ENCODE measurements around the gene PPL.
A peak's percentile ranks its signal among the peaks of the same experiment; 100 is the strongest.
"Not testable (repeated sequence)": the region's sequence is repeated elsewhere in the genome, so short reads cannot be mapped to it uniquely, and the experiment has no call there.

The PPL gene

GRCh38 chr16:4957720-4958509, 21.0 kb upstream of the PPL start, which contains the start of gene SEC14L5:
Gene SEC14L5 (plus strand): TSS chr16:4958330. CDS start chr16:4959324, 994 bp downstream.
- DNase-seq = peak; percentile 88

- no peak for DNase-seq
These were observed 20.4 kb upstream of the PPL start for GRCh38 chr16:4957420-4957719.

DNA sequence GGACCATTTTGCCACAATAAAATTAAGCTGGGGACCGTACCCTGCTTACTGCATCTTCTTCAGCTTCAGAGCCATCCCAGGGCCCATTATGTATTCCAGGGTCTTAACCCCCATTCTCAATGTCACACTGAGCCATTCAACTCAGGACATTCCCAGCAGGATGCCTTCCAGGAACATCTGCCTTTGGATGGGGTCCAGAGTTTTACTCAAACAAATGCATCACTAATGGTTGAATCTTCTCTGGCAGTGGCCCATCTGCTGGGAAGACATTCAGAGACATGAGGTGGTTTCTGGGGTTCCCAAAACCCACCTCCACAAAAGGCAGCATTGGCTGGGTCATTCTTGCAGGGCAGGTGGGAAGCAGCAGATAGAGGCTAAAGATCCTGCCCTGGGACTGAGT, 17.8 kb upstream of the PPL start:
- no peak for DNase-seq

DNA sequence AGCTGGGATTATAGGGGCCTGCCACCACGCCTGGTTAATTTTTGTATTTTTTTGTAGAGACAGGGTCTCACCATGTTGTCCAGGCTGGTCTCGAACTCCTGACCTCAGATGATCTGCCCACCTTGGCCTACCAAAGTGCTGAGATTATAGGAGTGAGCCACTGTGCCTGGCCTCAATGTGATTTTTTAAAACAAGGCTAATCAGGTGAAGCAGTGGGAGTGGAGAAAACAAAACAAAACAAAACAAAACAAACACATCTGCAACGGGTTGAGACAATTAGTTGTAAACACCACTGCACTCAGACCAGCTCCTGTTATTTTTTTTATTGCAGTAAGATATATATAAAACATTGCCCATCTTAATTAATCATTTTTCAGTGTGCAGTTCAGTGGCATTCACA, 14.6 kb upstream of the PPL start:
- DNase-seq = not testable (repeated sequence)

DNA sequence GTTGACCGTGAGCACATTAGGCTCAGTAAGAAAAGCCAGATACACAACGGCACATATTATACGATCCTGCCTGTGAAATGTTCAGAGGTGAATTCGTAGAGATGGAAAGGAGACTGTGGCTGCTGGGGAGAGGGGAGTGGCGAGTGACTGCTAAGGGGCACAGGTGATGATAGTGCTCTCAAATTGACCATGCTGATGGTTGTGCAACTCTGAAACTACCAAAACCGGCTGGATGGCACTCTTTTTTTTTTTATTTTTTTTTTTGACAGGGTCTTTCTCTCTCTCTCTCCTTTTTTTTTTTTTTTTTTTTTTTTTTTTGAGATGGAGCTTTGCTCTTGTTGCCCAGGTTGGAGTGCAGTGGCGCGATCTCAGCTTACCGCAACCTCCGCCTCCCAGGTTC, 13.0 kb upstream of the PPL start:
- no peak for DNase-seq

DNA sequence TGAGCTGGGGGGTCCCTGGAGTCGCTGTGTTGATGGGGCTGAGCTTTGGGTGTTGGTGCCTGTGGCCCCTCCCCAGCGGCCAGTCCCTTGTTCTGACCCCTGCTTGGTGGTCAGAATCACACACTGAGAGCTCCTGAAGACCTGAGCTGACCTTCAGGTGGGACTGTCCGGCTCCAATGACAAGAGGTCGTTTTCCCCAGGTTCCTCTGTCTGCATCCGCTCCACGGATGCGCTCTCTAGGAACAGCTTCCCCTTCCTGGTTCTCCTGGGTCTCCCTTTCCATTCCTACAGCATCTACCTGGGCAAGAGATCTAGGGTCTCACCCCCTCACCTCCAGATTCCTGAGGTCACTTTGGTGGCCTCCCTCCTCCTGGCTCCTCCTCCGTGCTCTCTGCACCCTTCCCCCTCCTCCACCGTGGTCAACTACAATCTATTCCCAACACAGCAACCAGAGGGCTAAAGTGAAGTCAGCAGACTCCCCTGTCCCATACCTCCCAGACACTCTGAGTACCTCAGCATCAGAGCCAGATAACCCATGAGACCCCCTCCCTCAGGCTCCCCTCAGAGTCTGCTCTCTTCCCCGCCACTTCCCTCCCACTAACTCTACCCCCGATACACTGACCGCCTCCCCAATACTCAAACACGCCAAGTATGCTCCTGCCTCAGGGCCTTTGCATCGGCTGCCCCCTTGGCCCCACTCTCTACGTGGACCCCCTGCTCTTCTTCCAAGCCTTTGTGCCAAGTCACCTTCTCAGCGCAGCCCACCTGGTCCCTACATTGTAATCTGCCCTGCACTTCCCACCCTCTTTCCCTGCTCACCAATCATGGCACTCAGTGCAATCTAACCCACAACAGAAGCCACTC, 12.2 kb upstream of the PPL start:
- no peak for DNase-seq

GRCh38 chr16:4947722-4948503, 11.0 kb upstream of the PPL start:
- DNase-seq = no peak

DNA sequence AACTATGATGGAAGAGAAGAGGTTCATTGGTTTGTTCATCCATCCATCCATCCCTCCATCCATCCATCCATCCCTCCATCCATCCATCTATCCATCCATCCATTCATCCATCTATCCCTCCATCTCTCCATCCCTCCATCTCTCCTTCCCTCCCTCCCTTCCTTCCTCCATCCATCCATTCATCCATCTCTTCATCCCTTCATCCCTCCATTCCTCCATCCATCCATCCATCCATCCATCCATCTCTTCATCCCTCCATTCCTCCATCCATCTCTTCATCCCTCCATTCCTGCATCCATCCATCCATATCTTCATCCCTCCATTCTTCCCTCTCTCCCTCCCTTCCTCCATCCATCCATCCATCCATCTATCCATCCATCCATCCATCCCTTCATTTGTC, 10.0 kb upstream of the PPL start:
- DNase-seq = no peak

GRCh38 chr16:4945560-4946502, 8.9 kb upstream of the PPL start:
- DNase-seq = no peak

DNA sequence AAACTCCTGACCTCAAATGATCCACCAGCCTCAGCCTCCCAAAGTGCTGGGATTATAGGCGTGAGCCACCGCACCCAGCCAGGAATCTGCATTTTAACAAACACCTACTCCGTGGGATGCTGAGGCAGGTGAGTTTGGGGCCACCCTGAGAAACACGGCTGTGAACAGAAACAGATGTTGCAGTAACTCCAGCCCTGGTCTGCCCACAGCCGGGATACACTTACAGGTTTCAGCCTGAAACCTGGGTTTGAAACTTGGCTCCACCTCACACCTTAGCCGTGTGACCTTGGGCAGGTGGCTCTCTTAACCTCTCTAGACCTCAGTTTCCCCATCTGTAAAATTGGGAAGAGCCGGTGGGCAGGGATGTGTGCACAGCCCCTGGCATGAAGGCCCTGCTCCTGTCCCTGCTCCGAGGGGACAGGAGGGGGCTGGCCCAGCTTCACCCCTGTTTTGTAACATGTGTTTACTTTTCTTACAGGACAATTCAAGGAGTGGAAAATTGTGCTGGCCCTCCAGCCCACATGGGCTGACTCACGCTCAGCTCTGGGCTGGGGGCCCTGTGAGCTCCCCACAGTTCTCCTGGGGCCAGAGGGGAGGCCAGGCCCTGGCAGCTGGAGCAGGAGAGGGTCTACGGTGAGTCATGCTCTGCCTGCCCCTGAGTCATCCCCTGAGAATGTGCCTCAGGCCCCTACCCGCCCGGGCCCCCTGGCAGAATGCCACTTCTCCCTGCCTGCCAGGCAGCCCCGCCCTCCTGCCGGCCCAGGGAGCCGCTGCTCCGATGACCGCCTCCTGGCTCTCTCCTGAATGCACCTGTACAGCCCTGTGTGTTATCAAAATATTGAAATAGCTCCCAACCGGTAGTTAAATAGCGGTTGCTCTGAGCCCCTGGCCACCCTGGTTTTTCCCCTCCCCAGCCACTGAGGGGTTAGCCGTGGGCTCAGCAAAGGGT, 7.7 kb upstream of the PPL start:
- DNase-seq = no peak

DNA sequence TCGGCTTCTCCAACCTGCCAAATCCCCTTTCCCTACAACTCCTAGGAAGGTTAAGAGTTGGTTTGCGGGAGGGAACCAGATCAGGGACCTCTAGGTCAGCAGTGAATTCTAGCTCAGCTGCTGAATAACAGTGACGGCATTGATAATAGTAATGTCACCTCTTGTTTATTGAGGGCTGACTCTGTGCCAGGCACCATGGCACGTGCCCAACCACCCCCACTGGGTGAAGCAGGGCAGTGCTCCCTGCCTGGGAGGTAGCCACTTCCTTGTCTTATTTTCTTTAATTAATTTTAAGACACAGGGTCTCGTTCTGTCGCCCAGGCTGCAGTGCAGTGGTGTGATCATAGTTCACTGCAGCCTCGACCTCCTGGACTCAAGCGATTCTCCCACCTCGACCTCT, 5.5 kb upstream of the PPL start:
- no peak for DNase-seq

DNA sequence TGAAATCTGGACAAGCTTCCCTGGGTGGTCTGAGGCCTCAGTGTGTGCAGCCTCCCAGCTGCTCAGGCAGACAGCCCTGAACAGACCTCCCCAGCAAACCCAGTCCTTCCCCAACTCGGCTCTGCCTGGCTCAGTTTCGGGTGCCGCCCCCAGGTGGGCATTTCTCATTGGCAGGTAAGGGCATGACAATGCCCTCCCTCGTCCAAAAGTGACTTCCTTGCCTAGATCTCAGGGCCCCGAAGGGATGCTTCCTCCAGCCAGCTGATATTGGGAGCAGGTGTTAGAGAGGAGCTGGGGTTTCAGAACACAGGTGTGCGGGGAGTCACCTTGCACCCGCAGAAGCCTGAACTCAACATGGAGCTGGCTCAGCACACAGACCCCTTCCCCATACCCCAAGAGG, 3.8 kb upstream of the PPL start:
- DNase-seq = no peak

- DNase-seq = no peak
These were observed 1.7 kb upstream of the PPL start for GRCh38 chr16:4938683-4939030.

DNA sequence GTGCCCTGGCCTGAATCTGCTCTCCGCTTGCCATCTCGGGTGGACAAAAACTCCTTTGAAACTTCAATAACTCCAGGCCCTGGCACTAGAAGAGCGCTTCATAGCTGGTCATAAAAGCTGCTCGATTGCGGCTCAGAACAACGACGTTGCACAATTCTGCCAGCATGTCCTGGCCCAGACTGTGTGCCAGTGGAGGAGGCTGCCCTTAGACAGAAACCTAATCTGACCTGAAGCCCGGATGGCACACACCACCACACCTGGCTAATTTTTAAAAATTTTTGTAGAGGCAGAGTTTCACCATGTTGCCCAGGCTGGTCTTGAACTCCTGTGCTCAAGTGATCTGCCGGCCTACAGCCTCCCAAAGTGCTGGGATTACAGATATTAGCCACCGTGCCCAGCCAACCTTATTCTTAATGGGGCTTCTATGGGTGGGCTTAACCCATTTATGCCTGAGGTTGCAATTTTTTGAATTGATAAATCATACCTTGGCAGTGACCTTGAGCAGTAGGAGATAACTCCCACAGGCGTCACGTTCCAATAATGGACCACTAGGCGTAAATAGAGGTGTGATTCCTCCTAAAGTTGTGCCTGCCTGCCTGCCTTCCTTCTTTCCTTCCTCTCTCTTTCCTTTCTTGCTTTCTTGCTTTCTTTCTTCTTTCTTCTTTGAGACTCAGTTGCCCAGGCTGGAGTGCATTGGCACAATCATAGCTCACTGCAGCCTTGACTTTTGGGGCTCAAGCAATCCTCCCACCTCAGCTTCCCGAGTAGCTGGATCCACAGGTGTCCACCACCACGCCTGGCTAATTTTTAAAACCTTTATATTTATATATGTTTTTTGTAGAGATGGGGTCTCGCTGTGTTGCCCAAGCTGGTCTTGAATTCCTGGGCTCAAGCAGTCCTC, 1.1 kb upstream of the PPL start:
- DNase-seq = no peak

DNA sequence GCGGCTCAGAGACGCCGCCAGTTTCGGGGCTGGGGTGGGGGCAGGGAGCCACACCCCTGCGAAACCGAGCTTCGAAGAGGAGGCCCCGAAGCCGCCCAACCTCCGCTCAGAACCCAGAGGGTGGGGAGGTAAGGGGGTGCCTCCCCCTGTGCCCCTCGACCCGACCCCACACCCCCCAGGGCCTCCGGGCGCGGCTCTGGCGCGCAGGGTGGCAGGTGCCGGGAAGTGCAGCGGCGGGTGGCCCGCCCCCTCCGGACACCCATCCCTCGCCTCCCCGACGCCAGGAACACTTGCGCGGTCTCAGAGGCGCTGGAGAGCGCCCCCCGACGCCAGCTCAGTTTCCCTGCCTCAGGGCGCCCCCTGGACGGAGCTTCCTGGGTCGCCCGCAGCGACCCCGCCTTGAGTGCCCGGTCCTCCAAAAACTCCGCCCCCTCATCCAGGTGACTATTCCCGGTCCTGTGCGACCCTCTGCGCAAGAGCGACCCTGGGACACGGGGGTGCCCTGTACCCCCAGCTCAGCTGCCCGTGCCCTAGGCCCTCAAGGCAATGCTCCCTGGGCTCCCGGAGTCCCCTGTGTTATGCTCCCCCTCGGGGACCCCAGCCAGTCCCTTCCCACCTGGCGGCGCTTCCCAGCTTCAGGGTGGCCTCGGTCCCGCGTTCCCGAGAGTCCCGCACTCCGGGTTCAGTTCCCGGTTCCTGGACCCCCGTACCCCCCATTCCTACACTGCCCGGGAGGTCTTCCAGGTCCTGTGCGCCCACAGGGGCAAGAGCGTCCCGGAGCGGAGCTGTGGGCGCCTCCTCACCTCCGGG, 562 bp downstream of the PPL start:
- no peak for DNase-seq

DNA sequence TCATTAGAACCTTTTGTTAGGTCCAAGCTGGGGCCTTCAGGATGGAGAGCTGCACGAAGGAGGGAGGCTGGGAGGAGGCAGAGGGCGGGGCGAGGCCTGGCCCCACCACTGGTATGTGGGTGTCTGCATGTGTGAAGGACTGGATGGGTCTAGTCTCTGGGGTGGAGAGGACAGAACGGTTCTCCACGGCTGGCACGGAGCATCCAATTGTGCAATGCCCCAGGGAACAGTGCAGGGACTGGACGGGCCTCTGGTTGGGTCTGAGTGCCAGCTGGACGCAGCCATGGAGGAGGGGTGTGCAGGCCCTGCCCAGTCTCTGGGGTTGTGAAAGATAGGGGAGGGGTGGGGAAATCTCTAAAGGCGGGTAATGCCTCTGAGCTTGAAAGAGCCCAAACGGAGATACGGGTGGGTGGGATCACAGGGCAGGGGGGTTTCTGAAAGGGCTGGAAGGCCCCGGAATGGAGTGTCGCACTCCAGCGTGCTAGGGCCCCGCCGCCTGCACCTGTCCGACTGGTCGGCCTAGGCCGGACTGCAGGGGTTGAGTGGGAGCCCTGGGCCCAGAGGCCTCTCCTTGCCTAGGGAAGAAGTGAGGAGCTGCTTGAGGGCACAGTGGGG, 1.6 kb downstream of the PPL start:
- no peak for DNase-seq

DNA sequence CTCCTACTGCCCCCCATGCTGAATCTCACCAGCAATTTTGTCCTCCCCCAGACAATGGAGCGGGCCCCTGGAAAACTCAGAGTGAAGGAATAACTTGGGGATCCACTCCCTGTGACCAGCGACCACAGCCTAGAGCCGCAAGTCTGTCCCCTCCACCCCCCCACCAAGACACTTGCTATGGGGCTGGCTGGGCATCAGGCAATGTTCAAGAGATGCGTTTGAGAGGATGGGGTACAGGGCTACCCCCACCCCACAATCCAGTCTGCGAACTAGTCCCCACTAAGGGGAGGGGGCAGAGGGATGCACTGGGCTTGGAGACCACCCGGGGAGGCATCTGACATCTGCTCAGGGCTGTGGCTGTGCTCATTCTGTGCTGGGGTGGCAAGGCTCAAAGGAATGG, 2.4 kb downstream of the PPL start:
- no peak for DNase-seq

- no peak for DNase-seq
These were observed 3.0 kb downstream of the PPL start for GRCh38 chr16:4933871-4934395.

- DNase-seq = no peak
These were observed 3.5 kb downstream of the PPL start for GRCh38 chr16:4933433-4933832.

Data from central memory CD4-positive, alpha-beta T cell (primary cell).